GM21423 (cell line): ENCODE measurements around the gene NAPA.

Source experiments
- ATAC-seq: cut with Tn5 transposase; IDR thresholded peaks from one replicate; pipeline ENCODE4 v1.9.1; 2021; ENCODE audit warnings: mild to moderate bottlenecking, moderate library complexity; ENCODE audit not compliant: unreplicated experiment

NAPA gene

GRCh38 chr19:47514869-47515588 is at the start of gene NAPA:
TSS of gene NAPA (minus strand) at chr19:47515063. CDS start at chr19:47514940, 123 bp downstream.
- ATAC-seq = peak; percentile 80

DNA sequence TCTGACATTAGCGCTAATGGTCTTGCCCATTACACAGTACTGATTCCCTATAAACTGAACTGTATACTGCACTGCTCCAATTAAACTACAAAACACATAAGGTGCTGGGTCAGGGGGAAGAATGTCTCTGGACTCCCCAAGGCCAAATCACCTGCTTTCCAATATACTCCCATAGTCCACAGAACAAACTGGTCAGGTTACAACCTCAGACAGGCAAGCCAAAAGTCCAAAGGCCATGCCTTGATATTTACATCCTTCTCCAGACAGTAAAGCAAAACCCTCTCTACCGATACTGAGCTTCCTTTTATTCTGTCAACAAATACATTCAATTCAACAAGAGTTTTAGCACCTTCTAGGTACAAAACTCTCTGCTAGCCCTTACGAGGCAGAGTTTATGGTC is 49.2 kb upstream of the NAPA start:
- ATAC-seq = no peak

- no peak for ATAC-seq
Observed at GRCh38 chr19:47561440-47562057, 46.7 kb upstream of the NAPA start.

DNA sequence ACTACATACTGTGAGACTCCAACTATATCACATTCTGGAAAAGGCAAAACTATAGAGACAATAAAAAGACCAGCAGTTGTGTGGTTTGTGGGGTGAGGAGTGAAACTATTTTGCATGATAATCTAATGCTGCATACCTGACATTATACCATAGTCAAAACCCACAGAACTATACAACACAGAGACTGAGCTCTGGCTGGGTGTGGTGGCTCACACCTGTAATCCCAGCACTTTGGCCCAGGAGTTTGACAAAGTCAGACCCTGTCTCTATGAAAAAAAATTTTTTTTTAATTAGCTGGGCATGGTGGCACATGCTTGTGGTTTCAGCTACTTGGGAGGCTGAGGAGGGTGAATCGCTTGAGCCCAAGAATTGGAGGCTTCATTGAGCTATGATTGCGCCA is 46.1 kb upstream of the NAPA start:
- ATAC-seq = no peak

GRCh38 chr19:47550129-47550528 is 35.3 kb upstream of the NAPA start:
- no peak for ATAC-seq

DNA sequence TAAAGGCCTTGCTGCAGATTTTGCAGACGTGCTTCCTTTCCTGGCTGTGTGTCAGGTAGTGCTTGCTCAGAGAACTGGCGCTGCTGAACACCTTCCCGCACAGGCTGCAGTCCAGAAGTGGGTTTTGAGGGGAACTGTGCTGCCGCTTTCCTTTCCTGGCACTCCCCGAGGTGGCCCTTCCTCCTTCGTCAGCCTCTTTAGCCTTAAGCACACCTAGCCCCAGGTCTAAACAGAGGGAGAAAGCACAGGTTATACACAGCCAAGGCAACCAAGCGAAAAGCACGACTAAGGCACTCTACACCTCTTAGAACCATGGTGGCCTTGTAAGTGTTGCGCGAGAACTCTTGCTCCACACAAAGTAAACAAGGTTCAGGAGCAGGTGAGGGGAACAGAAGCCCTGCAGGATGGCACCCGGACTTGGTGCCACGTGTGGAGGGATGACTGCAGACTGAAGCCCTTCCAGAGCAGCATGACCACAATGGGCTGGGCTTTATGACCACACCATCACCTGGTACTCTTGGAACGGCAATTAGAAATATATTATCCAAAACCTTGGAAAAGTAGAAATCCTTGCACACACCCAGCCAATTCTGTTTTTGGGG is 34.5 kb upstream of the NAPA start:
- no peak for ATAC-seq

DNA sequence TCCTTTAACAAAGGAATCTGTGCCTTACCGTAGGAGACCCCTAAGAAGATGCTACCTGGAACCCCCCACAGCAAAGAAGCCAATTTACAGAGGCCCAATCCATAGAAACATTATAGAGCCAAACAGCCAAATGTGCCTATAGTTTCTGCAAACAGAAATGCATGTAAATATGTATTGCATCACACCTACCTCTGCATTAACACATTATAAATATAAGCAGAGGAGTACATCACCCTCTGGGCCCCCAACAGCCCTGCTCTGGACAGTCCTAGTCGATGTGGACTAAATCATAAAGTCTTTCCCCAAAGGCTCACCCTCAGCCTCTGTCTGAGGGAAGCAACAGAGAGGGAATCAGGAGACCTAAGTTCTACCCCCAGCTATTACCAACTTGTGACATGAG is 32.3 kb upstream of the NAPA start:
- ATAC-seq = no peak

GRCh38 chr19:47545061-47545948 is 30.4 kb upstream of the NAPA start:
- ATAC-seq = no peak

DNA sequence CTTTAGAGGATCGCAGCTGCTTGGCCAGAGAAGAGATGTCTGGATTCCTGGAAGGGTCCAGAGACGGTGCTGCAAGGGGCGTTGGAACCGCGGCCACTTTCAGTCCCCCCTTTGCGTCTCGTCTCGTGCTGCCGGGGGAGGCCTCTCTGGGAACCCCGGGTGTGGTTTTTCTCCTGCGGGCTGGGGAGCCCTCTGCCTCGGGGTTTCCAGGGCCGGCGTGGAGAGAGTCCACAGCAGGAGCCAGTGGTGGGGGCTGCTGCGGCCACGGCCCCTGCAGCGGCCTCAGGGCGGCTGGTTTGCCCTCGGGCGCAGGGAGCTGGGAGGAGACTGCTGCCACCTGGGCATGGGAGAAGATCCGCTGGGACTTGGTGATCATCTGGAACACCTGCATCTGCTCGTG is 29.6 kb upstream of the NAPA start:
- no peak for ATAC-seq

DNA sequence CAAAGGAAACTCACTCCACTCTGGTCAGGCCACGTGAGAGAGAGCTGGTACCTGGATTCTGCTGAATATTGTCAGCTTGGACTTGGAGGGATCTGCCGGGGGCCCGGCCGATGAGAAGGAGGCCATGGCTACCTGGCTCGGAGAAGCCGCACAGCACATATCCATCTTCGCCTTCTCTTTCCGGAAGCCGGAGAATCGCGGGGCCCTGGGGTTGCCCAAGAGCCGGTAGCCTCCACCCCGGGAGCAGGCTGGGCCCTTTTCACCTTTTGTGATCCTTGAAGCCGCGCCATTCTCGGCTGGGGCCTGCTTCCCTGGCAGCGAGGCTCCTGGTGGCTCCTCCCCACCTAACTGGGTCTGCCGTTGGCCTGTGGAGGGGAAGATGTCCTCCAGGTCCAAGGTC is 29.2 kb upstream of the NAPA start:
- no peak for ATAC-seq

- ATAC-seq = no peak
Observed at GRCh38 chr19:47542030-47542475, 27.2 kb upstream of the NAPA start.

GRCh38 chr19:47541518-47541917 is 26.7 kb upstream of the NAPA start:
- ATAC-seq = no peak

DNA sequence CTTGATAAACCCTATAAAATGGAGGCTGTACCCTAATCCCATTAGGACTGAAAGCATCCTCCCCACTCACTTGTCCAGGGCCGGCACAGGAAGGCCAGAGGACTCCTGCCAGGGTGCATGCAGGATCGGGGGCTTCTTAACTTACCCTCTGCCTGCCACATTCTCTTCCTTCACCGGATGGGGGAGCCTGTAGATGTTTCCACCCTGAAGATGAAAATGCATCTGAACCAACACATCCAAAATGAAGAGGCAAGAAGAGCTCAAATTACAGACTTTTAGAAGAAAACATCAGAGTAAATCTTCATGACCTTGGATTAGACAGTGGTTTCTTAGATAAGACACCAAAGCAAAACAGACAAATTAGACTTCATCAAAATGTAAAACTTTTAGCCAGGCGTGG is 25.9 kb upstream of the NAPA start:
- no peak for ATAC-seq

DNA sequence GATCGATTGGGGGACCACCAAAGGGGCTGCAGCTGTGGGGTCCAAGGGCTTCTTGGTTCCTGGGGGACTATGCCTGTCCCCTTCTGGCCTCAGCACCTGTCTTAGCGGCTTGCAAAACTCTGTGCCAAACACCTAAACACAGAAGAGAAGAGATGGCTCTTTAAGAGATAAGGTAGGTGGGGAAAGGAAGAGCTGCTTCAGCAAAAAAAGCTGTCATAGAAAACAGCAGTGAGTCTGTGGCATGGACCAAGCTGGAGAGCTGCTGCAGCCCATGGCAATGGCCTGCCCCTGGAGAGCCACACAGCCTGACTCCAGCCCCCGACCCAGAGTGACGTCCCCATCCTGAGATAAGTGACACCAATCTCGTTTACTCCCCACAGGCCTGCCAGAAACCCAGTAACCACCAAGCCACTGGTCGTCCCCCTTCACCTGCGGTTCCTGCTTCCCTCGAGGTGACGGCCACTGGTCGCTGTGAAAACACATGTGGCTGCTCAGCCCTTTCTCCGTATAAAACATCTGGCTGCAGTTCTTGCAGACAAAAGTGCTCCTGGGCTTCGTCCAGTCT is 25.0 kb upstream of the NAPA start:
- no peak for ATAC-seq

- ATAC-seq = no peak
Observed at GRCh38 chr19:47538812-47539211, 23.9 kb upstream of the NAPA start.

DNA sequence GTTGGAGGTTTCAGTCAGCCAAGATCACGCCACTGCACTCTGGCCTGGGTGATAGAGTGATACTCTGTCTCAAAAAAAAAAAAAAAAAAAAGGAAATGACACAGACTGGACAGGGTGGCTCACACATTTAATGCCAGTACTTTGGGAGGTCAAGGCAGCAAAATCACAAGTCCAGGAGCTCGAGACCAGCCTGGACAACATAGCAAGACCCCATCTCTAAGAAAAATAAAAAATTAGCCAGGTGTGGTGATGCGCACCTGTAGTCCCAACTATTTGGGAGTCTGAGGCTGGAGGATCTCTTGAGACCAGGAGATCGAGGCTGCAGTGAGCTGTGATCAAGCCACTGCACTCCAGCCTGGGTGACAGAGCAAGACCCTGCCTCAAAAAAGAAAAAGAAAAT is 22.6 kb upstream of the NAPA start:
- no peak for ATAC-seq

- ATAC-seq = no peak
Observed at GRCh38 chr19:47534628-47535027, 19.8 kb upstream of the NAPA start.

DNA sequence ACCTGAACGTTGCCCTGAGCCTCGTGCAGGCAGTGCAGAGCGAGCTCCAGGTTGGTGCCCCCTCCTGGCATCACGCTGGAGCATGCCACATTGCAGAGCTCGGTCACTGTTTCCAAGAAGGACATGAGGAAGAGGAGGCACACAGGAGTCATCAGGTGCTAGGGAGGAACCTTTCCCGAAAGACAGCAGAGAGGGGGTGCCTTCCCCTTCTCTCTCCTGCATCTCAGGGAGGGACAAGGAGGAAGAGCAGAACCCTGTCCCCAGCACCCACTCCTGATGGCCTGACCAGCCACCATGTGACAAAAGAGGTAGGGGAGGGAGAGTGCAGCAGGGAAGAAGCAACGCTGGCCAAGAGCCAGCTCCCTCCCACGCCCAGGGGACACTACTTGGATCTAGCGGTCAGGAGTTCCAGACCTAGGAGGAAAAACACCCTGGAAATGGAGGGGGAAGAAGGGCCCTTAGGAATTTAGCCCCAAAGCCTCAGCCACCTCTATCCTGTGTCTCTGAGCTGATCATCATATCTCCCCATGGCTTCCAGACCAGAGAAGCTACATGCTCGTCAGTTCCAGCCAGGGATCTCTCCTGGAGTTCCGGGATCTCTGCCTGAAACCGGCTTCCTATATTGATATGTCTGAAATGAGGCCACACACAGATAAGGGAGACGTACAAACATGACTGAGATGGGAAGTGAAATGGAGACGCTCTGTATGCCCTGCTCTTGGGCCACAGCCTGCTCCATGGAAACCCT is 17.0 kb upstream of the NAPA start:
- ATAC-seq = no peak

GRCh38 chr19:47529018-47529742 is 14.3 kb upstream of the NAPA start:
- no peak for ATAC-seq

DNA sequence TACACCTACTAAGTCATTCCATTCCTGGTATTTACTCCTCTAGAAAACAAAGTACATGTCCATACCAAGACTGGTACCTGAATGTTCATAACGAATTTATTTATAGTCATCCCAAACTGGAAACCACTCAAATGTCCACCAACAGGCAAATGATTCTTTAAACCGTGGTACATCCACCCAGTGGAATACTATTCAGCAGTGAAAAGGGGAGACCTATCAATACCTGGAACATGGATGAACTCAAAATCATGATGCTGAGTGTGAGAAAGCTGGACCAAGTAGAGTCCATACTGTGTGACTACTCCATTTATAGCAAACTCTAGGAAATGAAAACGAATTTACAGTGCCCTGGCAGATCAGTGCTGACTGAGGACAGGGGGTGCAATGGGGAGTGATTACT is 11.9 kb upstream of the NAPA start:
- no peak for ATAC-seq
